NK-92 (cell line): Measurements from ENCODE around the gene DRD4.

ENCODE experiments used
- DNase-seq: peaks from one replicate; lab custom pipeline; 2025; ENCODE audit not compliant: unreplicated experiment; lab: John Stamatoyannopoulos, UW

Gene DRD4

GRCh38 chr11:636511-637332 is at the start of gene DRD4:
DRD4 (plus strand) TSS chr11:637269; CDS start chr11:637305, 36 bp downstream.
- no peak for DNase-seq

- DNase-seq, result no peak
These were observed 49.5 kb upstream of the DRD4 start for GRCh38 chr11:587546-587945.

DNA sequence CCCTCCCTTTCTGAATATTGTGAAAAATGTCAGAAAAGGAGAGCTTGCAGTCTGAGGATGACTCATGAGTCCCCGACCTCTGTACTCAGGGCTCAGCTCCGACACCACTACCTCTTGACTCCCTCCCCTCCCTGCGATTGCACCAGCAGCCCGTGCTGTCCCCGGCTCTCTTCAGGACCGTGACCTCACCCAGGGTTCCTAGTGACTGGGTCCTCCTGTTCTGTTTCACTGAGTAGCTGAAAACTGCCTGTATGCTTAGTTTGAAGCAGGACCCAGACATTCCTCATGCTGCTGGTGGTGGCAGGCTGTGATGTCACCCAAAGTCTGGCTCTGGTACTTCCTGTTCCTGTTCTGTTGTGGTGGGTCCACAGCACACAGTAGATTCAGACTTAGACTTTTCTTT is 49.1 kb upstream of the DRD4 start:
- no peak for DNase-seq

- DNase-seq, result no peak
These were observed 47.3 kb upstream of the DRD4 start for GRCh38 chr11:589798-590197.

- DNase-seq, result no peak
These were observed 46.1 kb upstream of the DRD4 start for GRCh38 chr11:590997-591396.

- no peak for DNase-seq
These were observed 44.6 kb upstream of the DRD4 start for GRCh38 chr11:592501-592900.

GRCh38 chr11:592918-593317 is 44.2 kb upstream of the DRD4 start:
- DNase-seq, result no peak

DNA sequence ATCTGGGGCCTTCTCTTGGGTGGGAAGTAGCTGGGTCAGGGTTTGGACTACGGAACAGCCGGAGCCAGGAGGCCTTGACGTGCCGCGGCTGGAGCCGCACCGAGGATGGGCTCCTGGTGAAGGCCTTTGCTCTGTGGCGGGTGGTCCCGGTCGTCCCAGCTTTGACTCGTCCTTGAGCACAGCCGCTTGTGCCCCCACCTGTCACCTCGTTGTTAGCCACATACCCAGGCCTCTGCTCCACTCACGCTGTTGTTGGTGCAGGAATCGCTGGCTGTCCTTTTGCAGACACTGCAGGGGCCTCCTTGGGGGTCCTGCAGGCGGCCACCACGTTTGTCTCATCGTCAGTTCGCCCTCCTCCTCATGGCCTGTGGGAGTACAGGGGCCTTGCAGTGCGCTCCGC is 43.7 kb upstream of the DRD4 start:
- no peak for DNase-seq

DNA sequence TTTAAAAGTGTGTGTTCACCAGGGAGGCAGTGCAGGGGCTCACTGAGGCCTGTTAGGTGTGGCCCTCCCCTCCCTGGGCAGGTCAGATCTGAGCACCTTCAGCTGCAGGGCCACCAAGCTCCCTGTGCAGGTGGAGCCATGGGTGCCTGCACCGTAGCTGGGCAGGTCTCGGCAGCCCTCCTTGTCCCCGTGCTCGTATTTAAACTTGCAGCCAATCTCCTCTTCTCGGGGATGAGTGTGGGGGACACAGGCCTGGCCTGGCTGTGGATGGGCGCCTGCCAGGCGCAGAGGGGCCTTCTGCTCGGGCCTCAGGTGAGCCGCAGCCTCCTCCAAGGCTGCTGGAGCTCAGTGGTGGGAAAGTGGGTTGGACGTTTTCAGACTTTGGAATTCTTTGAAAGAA is 41.7 kb upstream of the DRD4 start:
- no peak for DNase-seq

DNA sequence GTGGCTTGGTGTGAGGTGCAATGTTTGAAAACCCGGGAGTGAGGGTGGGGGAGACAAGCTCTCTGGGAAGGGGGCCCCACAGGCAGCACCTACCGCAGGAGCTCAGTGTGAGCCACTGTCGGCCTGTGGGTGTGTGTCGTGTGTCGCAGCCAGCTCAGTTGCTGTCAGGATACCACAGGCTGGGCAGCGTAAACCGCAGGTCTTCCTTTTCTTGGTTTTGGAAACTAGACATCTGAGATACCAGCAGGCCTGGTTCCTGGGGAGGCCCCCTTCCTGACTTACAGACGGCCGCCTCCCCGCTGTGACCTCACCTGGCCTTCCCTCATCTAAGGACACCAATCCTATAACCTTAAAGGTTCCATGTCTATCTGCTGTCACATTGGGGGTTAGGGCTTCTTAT is 40.7 kb upstream of the DRD4 start:
- DNase-seq, result no peak

- DNase-seq, result no peak
These were observed 39.8 kb upstream of the DRD4 start for GRCh38 chr11:597166-597725.

DNA sequence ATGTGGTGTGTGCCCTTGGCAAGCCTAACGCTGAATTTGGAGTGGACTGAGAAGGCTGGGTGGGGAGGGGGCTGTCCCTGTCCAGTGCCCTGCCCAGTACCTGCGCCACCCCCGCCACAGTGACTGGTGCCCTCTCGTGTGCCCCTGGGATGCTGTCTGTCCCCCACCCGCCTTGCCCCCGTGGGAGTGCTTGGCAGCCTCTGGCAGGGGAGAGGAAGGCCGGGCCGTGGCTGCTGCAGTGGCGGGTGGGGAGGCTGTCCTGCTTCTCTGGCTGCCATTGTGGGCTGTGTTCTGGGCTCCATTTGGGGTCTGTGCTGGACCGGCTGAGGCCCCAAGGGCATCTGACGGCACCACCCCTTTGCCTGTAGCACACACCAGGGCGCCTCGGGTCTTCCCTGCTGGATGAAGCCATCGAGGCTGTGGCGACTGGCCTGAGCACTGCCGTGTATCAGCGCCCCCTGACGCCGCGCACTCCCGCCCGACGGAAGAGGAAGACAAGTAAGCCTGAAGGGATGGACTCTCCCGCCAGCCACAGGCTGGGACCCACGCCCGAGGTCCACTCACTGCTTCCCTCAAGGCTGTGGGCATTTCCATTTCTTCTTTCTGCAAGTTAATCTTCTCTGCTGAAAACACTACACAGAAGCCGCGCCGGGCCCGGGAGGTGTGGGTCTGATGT is 38.9 kb upstream of the DRD4 start:
- no peak for DNase-seq

DNA sequence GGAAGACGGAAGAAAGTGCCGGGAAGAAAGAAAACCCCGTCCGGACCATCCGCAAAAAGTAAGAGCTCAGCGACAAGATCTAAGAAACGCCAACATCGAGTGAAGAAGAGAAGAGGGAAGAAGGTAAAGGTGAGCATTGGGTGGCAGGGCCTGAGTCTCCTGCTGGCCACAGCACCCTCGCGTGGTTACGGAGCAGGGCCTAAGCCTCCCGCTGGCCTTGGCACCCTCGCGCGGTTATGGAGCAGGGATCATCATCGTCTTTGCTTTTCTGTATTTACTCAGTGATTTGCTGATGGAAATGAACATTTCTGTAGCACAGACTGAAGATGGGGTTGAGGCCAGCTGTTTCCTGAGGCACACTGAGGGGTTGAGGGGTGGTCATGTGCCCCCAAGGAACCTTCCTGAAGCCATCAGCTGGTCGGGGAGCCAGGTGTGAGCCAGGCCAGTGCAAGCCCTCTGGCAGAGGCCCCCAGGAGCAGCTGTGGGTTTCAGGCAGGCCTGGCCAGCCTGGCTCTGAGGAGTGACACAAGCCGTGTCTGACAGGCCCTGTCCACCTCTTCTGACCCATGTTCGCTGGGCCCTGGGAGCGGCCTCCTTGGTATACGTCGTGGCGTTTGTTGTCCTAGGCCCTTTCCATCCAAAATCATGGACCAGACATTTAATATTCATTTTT is 35.4 kb upstream of the DRD4 start:
- no peak for DNase-seq

DNA sequence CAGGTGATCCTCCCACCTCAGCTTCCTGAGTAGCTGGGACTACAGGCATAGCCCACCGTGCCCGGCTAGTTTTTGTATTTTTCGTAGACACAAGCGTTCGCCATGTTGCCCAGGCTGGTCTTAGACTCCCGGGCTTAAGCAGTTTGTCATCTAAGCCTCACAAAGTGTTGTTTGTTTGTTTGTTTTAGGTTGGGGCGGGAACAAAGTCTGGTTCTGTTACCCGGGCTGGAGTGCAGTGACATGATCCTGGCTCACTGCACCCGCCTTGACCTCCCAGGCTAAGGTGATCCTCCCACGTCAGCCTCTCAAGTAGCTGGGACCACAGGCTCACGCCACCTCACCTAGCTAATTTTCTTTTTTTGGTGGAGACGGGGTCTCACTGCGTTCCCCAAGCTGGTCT is 33.9 kb upstream of the DRD4 start:
- DNase-seq, result no peak

DNA sequence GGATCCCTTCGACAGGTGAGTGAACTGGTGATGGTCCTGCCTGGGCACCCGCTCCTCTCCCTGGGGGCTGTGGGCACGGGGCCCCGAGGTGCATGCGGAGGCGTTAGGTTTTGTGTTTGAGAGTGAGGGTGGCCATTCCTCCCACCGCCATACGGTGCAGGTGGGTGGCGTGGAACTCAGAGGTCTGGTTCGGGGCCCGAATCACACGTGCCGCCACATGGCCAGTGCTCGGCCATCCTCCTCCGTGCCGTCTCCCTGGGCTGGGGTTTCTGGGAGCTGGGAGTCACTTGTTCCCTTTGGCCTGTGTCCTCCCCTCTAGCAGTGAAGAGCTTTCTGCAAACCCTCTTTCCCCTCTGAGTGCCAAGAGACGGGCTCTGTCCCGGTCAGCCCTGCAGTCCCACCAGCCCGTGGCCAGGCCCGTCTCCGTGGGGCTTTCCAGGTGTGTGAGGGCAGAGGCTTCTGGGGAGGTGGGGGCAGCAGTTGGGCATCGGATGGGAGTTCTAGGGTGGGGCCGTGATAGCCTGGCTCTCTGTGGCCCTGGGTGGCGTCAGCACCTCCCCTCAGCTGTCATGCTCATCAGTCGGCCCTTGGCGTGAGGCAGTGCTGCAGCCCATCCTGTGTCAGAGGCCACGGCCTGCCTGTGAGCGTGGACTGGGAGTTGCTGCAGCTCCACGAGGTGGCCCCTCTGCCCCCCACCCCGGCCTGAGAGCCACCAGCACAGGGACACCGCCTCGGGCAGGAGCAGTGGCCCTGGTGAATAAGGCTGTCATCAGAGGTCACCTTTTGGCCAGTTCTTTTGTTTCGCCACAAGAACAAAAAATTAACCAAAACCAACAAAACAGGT is 31.6 kb upstream of the DRD4 start:
- no peak for DNase-seq

GRCh38 chr11:606245-606644 is 30.8 kb upstream of the DRD4 start:
- DNase-seq, result no peak

GRCh38 chr11:607020-607780 is 29.9 kb upstream of the DRD4 start:
- no peak for DNase-seq

DNA sequence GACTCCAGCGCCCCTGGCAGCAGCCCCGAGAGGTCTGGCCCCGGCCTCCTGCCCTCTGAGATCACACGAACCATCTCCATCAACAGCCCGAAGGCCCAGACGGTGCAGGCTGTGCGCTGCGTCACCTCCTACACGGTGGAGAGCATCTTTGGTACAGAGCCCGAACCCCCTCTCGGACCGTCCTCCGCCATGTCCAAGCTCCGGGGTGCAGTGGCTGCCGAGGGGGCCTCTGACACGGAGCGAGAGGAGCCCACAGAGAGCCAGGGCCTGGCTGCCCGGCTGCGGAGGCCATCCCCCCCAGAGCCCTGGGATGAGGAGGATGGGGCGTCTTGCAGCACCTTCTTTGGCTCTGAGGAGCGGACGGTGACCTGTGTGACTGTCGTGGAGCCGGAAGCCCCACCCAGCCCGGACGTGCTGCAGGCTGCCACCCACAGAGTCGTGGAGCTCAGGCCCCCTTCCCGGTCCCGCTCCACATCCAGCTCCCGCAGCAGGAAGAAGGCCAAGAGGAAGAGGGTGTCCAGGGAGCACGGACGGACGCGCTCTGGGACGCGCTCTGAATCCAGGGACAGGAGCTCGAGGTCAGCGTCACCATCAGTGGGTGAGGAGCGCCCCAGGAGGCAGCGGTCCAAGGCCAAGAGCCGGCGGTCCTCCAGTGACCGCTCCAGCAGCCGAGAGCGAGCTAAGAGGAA is 29.0 kb upstream of the DRD4 start:
- no peak for DNase-seq

DNA sequence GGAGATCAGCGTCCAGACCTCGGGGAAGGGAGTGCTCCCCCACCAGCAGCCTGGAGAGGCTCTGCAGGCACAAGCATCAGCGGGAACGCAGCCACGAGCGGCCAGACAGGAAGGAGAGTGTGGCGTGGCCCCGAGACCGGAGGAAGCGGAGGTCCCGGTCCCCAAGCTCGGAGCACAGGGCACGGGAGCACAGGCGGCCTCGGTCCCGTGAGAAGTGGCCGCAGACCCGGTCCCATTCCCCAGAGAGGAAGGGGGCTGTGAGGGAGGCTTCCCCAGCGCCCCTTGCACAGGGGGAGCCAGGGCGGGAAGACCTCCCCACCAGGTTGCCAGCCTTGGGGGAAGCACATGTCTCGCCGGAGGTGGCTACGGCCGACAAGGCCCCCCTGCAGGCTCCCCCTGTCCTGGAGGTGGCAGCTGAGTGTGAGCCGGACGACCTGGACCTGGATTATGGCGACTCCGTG is 28.2 kb upstream of the DRD4 start:
- no peak for DNase-seq
